ENCODE measurements around the gene FLNB.
"Not testable (repeated sequence)": the region's sequence is repeated elsewhere in the genome, so short reads cannot be mapped to it uniquely, and the experiment has no call there.

Gene FLNB

GRCh38 chr3:57982561-57983243 lies 25.5 kb upstream of the FLNB start:
- no peak for DNase-seq

GRCh38 chr3:57983734-57984518 lies 24.3 kb upstream of the FLNB start:
- DNase-seq, result peak; percentile 63

- DNase-seq, result no peak
These were observed 22.8 kb upstream of the FLNB start for GRCh38 chr3:57985176-57985983.

GRCh38 chr3:57985984-57986246 lies 22.3 kb upstream of the FLNB start:
- DNase-seq, result no peak

- DNase-seq, result no peak
These were observed 22.0 kb upstream of the FLNB start for GRCh38 chr3:57986261-57986660.

GRCh38 chr3:57989198-57989597 lies 19.0 kb upstream of the FLNB start:
- DNase-seq, result not testable (repeated sequence)

GRCh38 chr3:57989646-57990045 lies 18.6 kb upstream of the FLNB start:
- no peak for DNase-seq

- no peak for DNase-seq
These were observed 15.6 kb upstream of the FLNB start for GRCh38 chr3:57992452-57993213.

- DNase-seq, result no peak
These were observed 9.6 kb upstream of the FLNB start for GRCh38 chr3:57998366-57999283.

- DNase-seq, result no peak
These were observed 8.7 kb upstream of the FLNB start for GRCh38 chr3:57999417-58000115.

- no peak for DNase-seq
These were observed 7.7 kb upstream of the FLNB start for GRCh38 chr3:58000306-58001085.

GRCh38 chr3:58001086-58001467 lies 7.1 kb upstream of the FLNB start:
- DNase-seq, result no peak

- DNase-seq, result no peak
These were observed 6.2 kb upstream of the FLNB start for GRCh38 chr3:58001979-58002378.

GRCh38 chr3:58003093-58003492 lies 5.1 kb upstream of the FLNB start:
- DNase-seq, result no peak

GRCh38 chr3:58004973-58005372 lies 3.2 kb upstream of the FLNB start:
- DNase-seq, result no peak

GRCh38 chr3:58005669-58006068 lies 2.6 kb upstream of the FLNB start:
- no peak for DNase-seq

- DNase-seq, result no peak
These were observed 1.6 kb upstream of the FLNB start for GRCh38 chr3:58006661-58007060.

GRCh38 chr3:58009026-58009748 lies 965 bp downstream of the FLNB start:
- peak; percentile 26 for DNase-seq

- no peak for DNase-seq
These were observed 1.7 kb downstream of the FLNB start for GRCh38 chr3:58009749-58010535.

All from CD4-positive, alpha-beta T cell treated with Interleukin-4 for 4 hours (primary cell).